Measurements from ENCODE around the gene NINJ2. TPM values are rescaled to one million over a fixed set of nuclear protein-coding genes. Genes with fewer than 3 reads are reported as not detected.

The NINJ2 gene
- total RNA-seq, 1 donor from 2014 or later, result 4.9 TPM

- DNase-seq (ENCODE audit: low spot score), result peak; percentile 79
Measured at GRCh38 chr12:570435-570920, 92.8 kb downstream of the NINJ2 start.

- DNase-seq (ENCODE audit: low spot score), result peak; percentile 91
Measured at GRCh38 chr12:569803-570434, 93.3 kb downstream of the NINJ2 start.

GRCh38 chr12:569091-569676 is 94.1 kb downstream of the NINJ2 start:
- DNase-seq (ENCODE audit: low spot score), result no peak

- DNase-seq (ENCODE audit: low spot score), result no peak
Measured at GRCh38 chr12:568486-568885, 94.8 kb downstream of the NINJ2 start.

- DNase-seq (ENCODE audit: low spot score), result no peak
Measured at GRCh38 chr12:565589-566105, 97.6 kb downstream of the NINJ2 start.

- DNase-seq (ENCODE audit: low spot score), result no peak
Measured at GRCh38 chr12:565161-565560, 98.1 kb downstream of the NINJ2 start.

GRCh38 chr12:563787-564298 is 99.4 kb downstream of the NINJ2 start:
- DNase-seq (ENCODE audit: low spot score), result no peak

GRCh38 chr12:563250-563781 is 99.9 kb downstream of the NINJ2 start:
- DNase-seq (ENCODE audit: low spot score), result no peak

- no peak for DNase-seq (ENCODE audit: low spot score)
Measured at GRCh38 chr12:562634-563033, 100.6 kb downstream of the NINJ2 start.

- no peak for DNase-seq (ENCODE audit: low spot score)
Measured at GRCh38 chr12:561908-562593, 101.2 kb downstream of the NINJ2 start.

GRCh38 chr12:561391-561705 is 101.9 kb downstream of the NINJ2 start:
- no peak for DNase-seq (ENCODE audit: low spot score)

- DNase-seq (ENCODE audit: low spot score), result no peak
Measured at GRCh38 chr12:560691-561390, 102.4 kb downstream of the NINJ2 start.

GRCh38 chr12:559906-560455 is 103.3 kb downstream of the NINJ2 start:
- no peak for DNase-seq (ENCODE audit: low spot score)

GRCh38 chr12:559208-559905 is 103.9 kb downstream of the NINJ2 start:
- DNase-seq (ENCODE audit: low spot score), result no peak

- DNase-seq (ENCODE audit: low spot score), result no peak
Measured at GRCh38 chr12:558580-558979, 104.7 kb downstream of the NINJ2 start.

GRCh38 chr12:556498-556897 is 106.7 kb downstream of the NINJ2 start:
- no peak for DNase-seq (ENCODE audit: low spot score)

GRCh38 chr12:554001-554285 is 109.3 kb downstream of the NINJ2 start:
- DNase-seq (ENCODE audit: low spot score), result no peak

- no peak for DNase-seq (ENCODE audit: low spot score)
Measured at GRCh38 chr12:553216-554000, 109.8 kb downstream of the NINJ2 start.

GRCh38 chr12:552466-552865 is 110.8 kb downstream of the NINJ2 start:
- no peak for DNase-seq (ENCODE audit: low spot score)

- DNase-seq (ENCODE audit: low spot score), result no peak
Measured at GRCh38 chr12:550473-551260, 112.6 kb downstream of the NINJ2 start.
